ENCODE data around the gene CDKN1B. TPM values are rescaled to one million over a fixed set of nuclear protein-coding genes. Genes with fewer than 3 reads are reported as not detected.

Gene CDKN1B
- total and polyA plus RNA-seq, 12 donors, result 18.2 to 97.8 (median 60.3) TPM

- no peak overlapping the region for H3K27ac ChIP-seq
- intact Hi-C loops (cut with DNase I), result no loop called here
- H3K4me1 ChIP-seq (replicated peaks in 1 of 2), result no peaks in the 10 kb centered on the region
- no peaks in the 10 kb centered on the region for H3K36me3 ChIP-seq (replicated peaks in 1 of 2)
- H3K27me3 ChIP-seq, result no peaks in the 10 kb centered on the region
- DNase-seq, result no peak
- H3K4me3 ChIP-seq, result no peak overlapping the region
- 87 to 89% (median 88%) methylated on average over 5 of the region's 5 CpGs for WGBS, 4 donors
- TF ChIP-seq POLR2A (IDR thresholded peaks at IDR 0.05) (no peak), CTCF (IDR thresholded peaks at IDR 0.05) (no peak)
- H3K9me3 ChIP-seq (replicated peaks in 1 of 3), result no peaks in the 10 kb centered on the region
These were observed 38.8 kb downstream of the CDKN1B start for GRCh38 chr12:12755923-12756322.

GRCh38 chr12:12757121-12757520 is 40.0 kb downstream of the CDKN1B start:
- Histone ChIP-seq H3K27ac (no peak overlapping the region), H3K9me3 (replicated peaks in 1 of 3) (no peaks in the 10 kb centered on the region), H3K27me3 (no peaks in the 10 kb centered on the region), H3K4me3 (no peak overlapping the region), H3K36me3 (replicated peaks in 1 of 2) (no peaks in the 10 kb centered on the region), H3K4me1 (replicated peaks in 1 of 2) (no peaks in the 10 kb centered on the region)
- intact Hi-C loops (cut with DNase I), result no loop called here
- TF ChIP-seq POLR2A (IDR thresholded peaks at IDR 0.05), result no peak
- no peak for TF ChIP-seq CTCF (IDR thresholded peaks at IDR 0.05)
- 92 to 95% (median 93%) methylated on average over 2 of the region's 2 CpGs for WGBS, 4 donors
- DNase-seq, result no peak

- WGBS, 4 donors, result 91 to 94% (median 92%) methylated on average over 7 of the region's 7 CpGs
These were observed 42.2 kb downstream of the CDKN1B start for GRCh38 chr12:12759234-12759915.

GRCh38 chr12:12764824-12765223 is 47.7 kb downstream of the CDKN1B start:
- no peaks in the 10 kb centered on the region for H3K4me1 ChIP-seq (replicated peaks in 1 of 2)
- H3K27me3 ChIP-seq, result no peaks in the 10 kb centered on the region
- H3K27ac ChIP-seq, result no peak overlapping the region
- no peaks in the 10 kb centered on the region for H3K36me3 ChIP-seq (replicated peaks in 1 of 2)
- DNase-seq, result no peak
- no peak overlapping the region for H3K4me3 ChIP-seq
- H3K9me3 ChIP-seq (replicated peaks in 1 of 3), result peaks cover 0 to 1% (median 0%) of the 10 kb centered on the region in 3 donors
- intact Hi-C loops (cut with DNase I), result no loop called here
- TF ChIP-seq POLR2A (IDR thresholded peaks at IDR 0.05) (no peak), CTCF (IDR thresholded peaks at IDR 0.05) (no peak)

More at GRCh38 chr12:12759234-12759915, 42.2 kb downstream of the CDKN1B start:
- no peaks in the 10 kb centered on the region for H3K36me3 ChIP-seq (replicated peaks in 1 of 2)
- H3K27ac ChIP-seq, result peak overlapping the region in 1 of 5 donors; percentile 6
- no peaks in the 10 kb centered on the region for H3K9me3 ChIP-seq (replicated peaks in 1 of 3)
- no peaks in the 10 kb centered on the region for H3K4me1 ChIP-seq (replicated peaks in 1 of 2)
- H3K4me3 ChIP-seq, result no peak overlapping the region
- no peak for DNase-seq
- TF ChIP-seq POLR2A (IDR thresholded peaks at IDR 0.05), result no peak
- TF ChIP-seq CTCF (IDR thresholded peaks at IDR 0.05), result no peak
- intact Hi-C loops (cut with DNase I), result no loop called here
- H3K27me3 ChIP-seq, result no peaks in the 10 kb centered on the region

Data from adrenal gland (tissue), 12 donors.